PC-9 (cell line): ENCODE measurements around the gene ATP2B3.

ENCODE experiments used
- EZH2 ChIP-seq: fragments of 200-600 bp; sonication (generic); IDR thresholded peaks from 2 replicates; pipeline ENCODE4 v1.8.0; 2017; ENCODE audit warnings: antibody characterized with exemption, low read depth
- TF ChIP-seq, protein P1 (sequence below): fragments of 200-600 bp; sonication (generic); conservative IDR thresholded peaks from 2 replicates; pipeline ENCODE4 v1.6.1; 2017; ENCODE audit warnings: mixed run types, antibody characterized with exemption, mild to moderate bottlenecking, moderate library complexity

DNA sequence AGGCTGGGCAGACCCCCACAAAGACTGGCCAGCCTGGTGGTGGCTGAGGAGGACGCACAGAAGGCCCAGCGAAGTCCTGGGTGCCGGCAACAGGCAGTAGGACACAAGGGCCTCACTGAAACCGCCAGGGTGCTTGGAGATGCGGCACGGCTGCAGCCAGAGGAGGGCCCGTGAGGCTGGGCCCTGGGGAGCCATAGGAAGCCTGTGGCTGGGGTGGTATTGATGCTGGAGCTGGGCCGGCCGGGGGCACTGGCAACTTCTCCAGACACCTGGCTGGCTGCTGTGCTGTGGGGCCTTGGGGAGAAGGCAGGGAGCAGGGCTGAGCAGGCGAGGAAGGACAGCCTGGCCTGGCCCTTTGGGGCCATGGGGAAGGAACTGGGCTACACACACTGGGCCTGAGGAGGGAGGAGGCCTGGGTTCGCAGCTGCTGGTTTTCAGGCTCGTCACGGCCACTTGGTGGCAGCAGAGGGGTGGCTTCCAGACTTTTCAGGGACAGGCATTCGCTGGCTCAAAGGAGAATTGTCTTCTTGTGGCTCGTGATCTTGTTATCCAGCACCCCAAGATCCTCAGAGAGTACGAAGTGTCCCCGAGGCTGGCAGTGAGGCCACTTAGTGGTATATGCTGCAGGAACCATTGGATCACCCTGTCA is 37.2 kb downstream of the ATP2B3 start:
- TF ChIP-seq, protein P1, sequence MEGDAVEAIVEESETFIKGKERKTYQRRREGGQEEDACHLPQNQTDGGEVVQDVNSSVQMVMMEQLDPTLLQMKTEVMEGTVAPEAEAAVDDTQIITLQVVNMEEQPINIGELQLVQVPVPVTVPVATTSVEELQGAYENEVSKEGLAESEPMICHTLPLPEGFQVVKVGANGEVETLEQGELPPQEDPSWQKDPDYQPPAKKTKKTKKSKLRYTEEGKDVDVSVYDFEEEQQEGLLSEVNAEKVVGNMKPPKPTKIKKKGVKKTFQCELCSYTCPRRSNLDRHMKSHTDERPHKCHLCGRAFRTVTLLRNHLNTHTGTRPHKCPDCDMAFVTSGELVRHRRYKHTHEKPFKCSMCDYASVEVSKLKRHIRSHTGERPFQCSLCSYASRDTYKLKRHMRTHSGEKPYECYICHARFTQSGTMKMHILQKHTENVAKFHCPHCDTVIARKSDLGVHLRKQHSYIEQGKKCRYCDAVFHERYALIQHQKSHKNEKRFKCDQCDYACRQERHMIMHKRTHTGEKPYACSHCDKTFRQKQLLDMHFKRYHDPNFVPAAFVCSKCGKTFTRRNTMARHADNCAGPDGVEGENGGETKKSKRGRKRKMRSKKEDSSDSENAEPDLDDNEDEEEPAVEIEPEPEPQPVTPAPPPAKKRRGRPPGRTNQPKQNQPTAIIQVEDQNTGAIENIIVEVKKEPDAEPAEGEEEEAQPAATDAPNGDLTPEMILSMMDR = peak; percentile 74
- TF ChIP-seq EZH2 = no peak
